ENCODE results near the gene INPP4B. TPM values are rescaled to one million over a fixed set of nuclear protein-coding genes. Genes with fewer than 3 reads are reported as not detected.

INPP4B gene
- total and polyA plus RNA-seq, 2 of the 4 experiments (the other 2 are of a cell fraction), result 1.8 to 14.0 TPM

- Histone ChIP-seq H3K14ac (replicated peaks; ENCODE audit: low read depth, low read length) (no peak overlapping the region), H4K91ac (ENCODE audit: insufficient read depth, low read depth, low read length) (no peak overlapping the region), H2AFZ (replicated peaks; ENCODE audit: low read length, poor library complexity) (no peak overlapping the region), H4K20me1 (ENCODE audit: insufficient read depth, low read length) (no peaks in the 10 kb centered on the region), H3K56ac (ENCODE audit: extremely low read depth, insufficient read depth, low read length) (no peak overlapping the region), H3K9me3 (ENCODE audit: control insufficient read depth, insufficient read depth, low read length) (no peaks in the 10 kb centered on the region), H2BK20ac (ENCODE audit: low read depth, low read length) (no peak overlapping the region), H3K18ac (ENCODE audit: low read depth, low read length) (no peak overlapping the region), H3K27me3 (ENCODE audit: control insufficient read depth, insufficient read depth, low read length) (no peaks in the 10 kb centered on the region), H3K4me3 (ENCODE audit: insufficient read depth, low read depth, low read length) (no peak overlapping the region), H2BK5ac (ENCODE audit: low read depth, low read length, poor library complexity, severe bottlenecking) (no peak overlapping the region), H2BK15ac (ENCODE audit: low read depth, low read length) (no peak overlapping the region), H3K9me1 (ENCODE audit: insufficient read depth, low read length) (no peaks in the 10 kb centered on the region), H3K4ac (ENCODE audit: low read depth, low read length) (no peak overlapping the region), H3K27ac (ENCODE audit: insufficient read depth, low read length) (no peak overlapping the region), H3K4me2 (ENCODE audit: low read depth, low read length) (no peak overlapping the region), H2AK9ac (replicated peaks; ENCODE audit: low read depth, low read length, poor library complexity) (no peak overlapping the region), H3K79me1 (ENCODE audit: low read depth in 1 of 2, low read length in 2 of 2) (no peaks in the 10 kb centered on the region), H3K36me3 (ENCODE audit: control insufficient read depth, insufficient read depth, low read length) (no peaks in the 10 kb centered on the region), H2AK5ac (ENCODE audit: low read depth, low read length) (no peak overlapping the region), H3K9ac (ENCODE audit: low read depth, low read length) (no peak overlapping the region), H3K4me1 (ENCODE audit: control insufficient read depth, insufficient read depth, low read length) (no peaks in the 10 kb centered on the region), H2BK120ac (ENCODE audit: low read depth, low read length) (no peak overlapping the region), H4K8ac (ENCODE audit: low read depth in 2 of 2, low read length in 2 of 2) (no peak overlapping the region), H4K5ac (ENCODE audit: low read depth, low read length) (no peak overlapping the region), H3K23ac (ENCODE audit: low read depth, low read length) (no peak overlapping the region)
- ATAC-seq (ENCODE audit: low read depth) (no peak), DNase-seq (no peak)
- WGBS, 2 experiments (ENCODE audit: extremely low coverage in 2 of 2, insufficient read length in 1 of 2), result 100% methylated on average over 1 of the region's 2 CpGs; no CpG with 5 or more reads in 1 of the 2 experiments
- intact Hi-C loops (cut with micrococcal nuclease), result no loop called here
- BruUV-seq (replicated peaks), result no TSS peak
- TF ChIP-seq SMC3 (IDR thresholded peaks at IDR 0.05; ENCODE audit: low read depth, low read length), result no peak
- TF ChIP-seq RCOR1 (IDR thresholded peaks at IDR 0.05; ENCODE audit: insufficient replicate concordance, low read length), result no peak
- no peak for TF ChIP-seq MAFK (IDR thresholded peaks at IDR 0.05; ENCODE audit: low read depth, low read length)
- TF ChIP-seq NFE2L2 (IDR thresholded peaks at IDR 0.05; ENCODE audit: low read depth, low read length), result no peak
- TF ChIP-seq ELK1 (IDR thresholded peaks at IDR 0.05; ENCODE audit: borderline replicate concordance, low read depth, low read length), result no peak
- no peak for TF ChIP-seq MXI1 (IDR thresholded peaks at IDR 0.05; ENCODE audit: borderline replicate concordance, low read depth, low read length)
- TF ChIP-seq USF2 (IDR thresholded peaks at IDR 0.05; ENCODE audit: low read depth, low read length), result no peak
- TF ChIP-seq MAZ (IDR thresholded peaks at IDR 0.05; ENCODE audit: borderline replicate concordance, low read depth, low read length), result no peak
- no peak for TF ChIP-seq BHLHE40 (IDR thresholded peaks at IDR 0.05; ENCODE audit: low read depth, low read length)
- TF ChIP-seq RFX5 (IDR thresholded peaks at IDR 0.05; ENCODE audit: low read depth, low read length), result no peak
- no peak for TF ChIP-seq CHD1 (IDR thresholded peaks at IDR 0.05; ENCODE audit: low read depth, low read length)
- no peak for TF ChIP-seq POLR2A (IDR thresholded peaks at IDR 0.05; ENCODE audit: low read depth, low read length)
- no peak for TF ChIP-seq CTCF (conservative IDR thresholded peaks at IDR 0.05; ENCODE audit: low read depth, low read length)
- ChIA-PET POLR2A (ENCODE audit: unreplicated experiment) (no interaction called here), CTCF (no interaction called here)
- in situ Hi-C loops (cut with MboI; ENCODE audit: low sequenced_read_pairs), result no loop called here
- dilution Hi-C loops (cut with HindIII; ENCODE audit: low sequenced_read_pairs, unreplicated experiment), result no loop called here
Measured at GRCh38 chr4:142881331-142881730, 35.2 kb upstream of the INPP4B start.
